ENCODE data around the gene TRIM25. TPM values are rescaled to one million over a fixed set of nuclear protein-coding genes. Genes with fewer than 3 reads are reported as not detected.

TRIM25 gene
- polyA plus RNA-seq, 1 of the 3 experiments (the other 2 are of a cell fraction) = 17.1 TPM

- WGBS (ENCODE audit: low lambda C conversion rate) = 52% methylated on average over 2 of the region's 2 CpGs
- no peaks in the 10 kb centered on the region for H3K9me2 ChIP-seq
- no peak for DNase-seq
- no peaks in the 10 kb centered on the region for H3K4me1 ChIP-seq (ENCODE audit: control insufficient read depth in 1 of 2, insufficient read depth in 2 of 2, low read depth in 1 of 2, low read length in 1 of 2)
- H3K4me3 ChIP-seq (ENCODE audit: low read depth in 2 of 2, low read length in 1 of 2) = no peak overlapping the region
- no peak overlapping the region for H3K27ac ChIP-seq (ENCODE audit: low read depth in 2 of 2, low read length in 1 of 2)
- no peaks in the 10 kb centered on the region for H3K27me3 ChIP-seq (ENCODE audit: insufficient read depth)
- peaks cover 7% of the 10 kb centered on the region for H3F3A ChIP-seq (replicated peaks; ENCODE audit: insufficient read depth)
- no peak overlapping the region for H2AFZ ChIP-seq (ENCODE audit: low read depth)
- POLR2A ChIA-PET = no interaction called here
- no peak overlapping the region for H3K9ac ChIP-seq
- H3K9me3 ChIP-seq = peaks cover 29% of the 10 kb centered on the region
- CTCF ChIA-PET = interaction anchor here (3.0 to 5.0 kb wide), 2 partner anchors 13 to 107 kb away, joined by 13 to 28 read pairs; no protein-coding TSS in a partner anchor
- TF ChIP-seq TEAD4 (IDR thresholded peaks at IDR 0.05; ENCODE audit: borderline replicate concordance, insufficient read depth) (no peak), SIN3A (IDR thresholded peaks at IDR 0.05; ENCODE audit: borderline replicate concordance, low read depth, low read length) (no peak), TCF12 (IDR thresholded peaks at IDR 0.05) (no peak), ELF1 (IDR thresholded peaks at IDR 0.05) (no peak), GABPA (IDR thresholded peaks at IDR 0.05; ENCODE audit: low read depth) (no peak), MXI1 (IDR thresholded peaks at IDR 0.05; ENCODE audit: low read depth, low read length) (no peak), NFIC (IDR thresholded peaks at IDR 0.05; ENCODE audit: borderline replicate concordance) (no peak), FOSL2 (IDR thresholded peaks at IDR 0.05; ENCODE audit: borderline replicate concordance, low read depth) (no peak), YY1 (IDR thresholded peaks at IDR 0.05; ENCODE audit: low read depth) (no peak), PBX3 (IDR thresholded peaks at IDR 0.05) (no peak), FOXJ3 (CRISPR knock-in tag; IDR thresholded peaks at IDR 0.05) (no peak), JUND (IDR thresholded peaks at IDR 0.05) (no peak)
- H4K20me1 ChIP-seq (ENCODE audit: insufficient read depth) = no peaks in the 10 kb centered on the region
- peaks cover 0 to 11% of the 10 kb centered on the region in 2 experiments for H3K36me3 ChIP-seq (replicated peaks in 1 of 2; ENCODE audit: control insufficient read depth in 1 of 2, insufficient read depth in 2 of 2, low read length in 1 of 2)
- H3K79me2 ChIP-seq (ENCODE audit: insufficient read depth) = no peaks in the 10 kb centered on the region
- no peak overlapping the region for H3K4me2 ChIP-seq
These were observed 12.9 kb upstream of the TRIM25 start for GRCh38 chr17:56926704-56927103.

- ChIA-PET POLR2A (no interaction called here), CTCF (interaction anchor here (3.0 to 5.0 kb wide), 2 partner anchors 13 to 106 kb away, joined by 13 to 28 read pairs; no protein-coding TSS in a partner anchor)
- Histone ChIP-seq H3K4me2 (no peak overlapping the region), H3K4me3 (ENCODE audit: low read depth in 2 of 2, low read length in 1 of 2) (no peak overlapping the region), H3K4me1 (ENCODE audit: control insufficient read depth in 1 of 2, insufficient read depth in 2 of 2, low read depth in 1 of 2, low read length in 1 of 2) (no peaks in the 10 kb centered on the region), H3K27ac (ENCODE audit: low read depth in 2 of 2, low read length in 1 of 2) (no peak overlapping the region), H3K36me3 (replicated peaks in 1 of 2; ENCODE audit: control insufficient read depth in 1 of 2, insufficient read depth in 2 of 2, low read length in 1 of 2) (peaks cover 0 to 11% of the 10 kb centered on the region in 2 experiments), H3K27me3 (ENCODE audit: insufficient read depth) (no peaks in the 10 kb centered on the region), H3K9ac (no peak overlapping the region), H2AFZ (ENCODE audit: low read depth) (no peak overlapping the region; the same call in 1 of the 2 replicates), H4K20me1 (ENCODE audit: insufficient read depth) (no peaks in the 10 kb centered on the region), H3K79me2 (ENCODE audit: insufficient read depth) (no peaks in the 10 kb centered on the region), H3K9me2 (no peaks in the 10 kb centered on the region), H3K9me3 (peaks cover 25% of the 10 kb centered on the region), H3F3A (replicated peaks; ENCODE audit: insufficient read depth) (peaks cover 9% of the 10 kb centered on the region)
- TF ChIP-seq GATA2 (CRISPR knock-in tag; IDR thresholded peaks at IDR 0.05) (no peak), GABPA (IDR thresholded peaks at IDR 0.05; ENCODE audit: low read depth) (no peak), YY1 (IDR thresholded peaks at IDR 0.05; ENCODE audit: low read depth) (no peak), CHD2 (IDR thresholded peaks at IDR 0.05; ENCODE audit: low read length, partially characterized antibody) (no peak), ELF1 (IDR thresholded peaks at IDR 0.05) (no peak), RCOR1 (IDR thresholded peaks at IDR 0.05; ENCODE audit: low read length) (no peak), NRF1 (IDR thresholded peaks at IDR 0.05; ENCODE audit: low read depth, low read length) (no peak), NFIC (IDR thresholded peaks at IDR 0.05; ENCODE audit: borderline replicate concordance) (no peak)
- no peak for DNase-seq
These were observed 12.4 kb upstream of the TRIM25 start for GRCh38 chr17:56926270-56926669.
